ENCODE results near the gene SMLR1. TPM values are rescaled to one million over a fixed set of nuclear protein-coding genes. Genes with fewer than 3 reads are reported as not detected.

SMLR1 gene
- total and polyA plus RNA-seq, 2 experiments from 2014 or later = not detected

DNA sequence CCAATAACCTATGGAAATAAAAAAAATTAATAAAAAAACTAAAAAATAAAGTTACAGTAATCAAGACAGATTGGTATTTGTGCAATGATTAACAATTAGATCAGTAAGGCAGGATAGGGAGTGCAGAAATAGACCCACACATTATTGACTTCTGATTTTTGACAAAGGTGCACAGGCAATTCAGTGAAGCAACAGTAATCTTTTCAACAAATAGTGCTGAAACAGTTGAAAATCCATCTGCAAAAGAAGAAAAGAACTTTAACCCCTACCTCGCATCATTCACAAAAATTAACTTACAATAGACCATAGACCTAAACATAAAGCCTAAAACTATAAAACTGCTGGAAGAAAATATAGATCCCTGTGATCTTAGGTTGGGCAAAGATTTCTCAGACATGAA is 4.5 kb upstream of the SMLR1 start:
- Histone ChIP-seq H3K4me1 (ENCODE audit: insufficient read depth) (no peaks in the 10 kb centered on the region), H3K79me2 (ENCODE audit: insufficient read depth) (no peaks in the 10 kb centered on the region), H3K4me2 (ENCODE audit: unreplicated experiment) (no peak overlapping the region), H2AFZ (no peak overlapping the region), H4K20me1 (ENCODE audit: insufficient read depth) (no peaks in the 10 kb centered on the region), H3F3A (ENCODE audit: insufficient read depth) (no peaks in the 10 kb centered on the region), H3K9me3 (ENCODE audit: low read depth) (no peaks in the 10 kb centered on the region), H3K9me2 (ENCODE audit: insufficient read depth) (no peaks in the 10 kb centered on the region), H3K4me3 (no peak overlapping the region), H3K27me3 (replicated peaks; ENCODE audit: insufficient read depth) (no peaks in the 10 kb centered on the region), H3K27ac (no peak overlapping the region), H3K9ac (no peak overlapping the region), H3K36me3 (ENCODE audit: low read depth) (no peaks in the 10 kb centered on the region)
- no peak for DNase-seq
- WGBS, 2 experiments (ENCODE audit: low coverage in 1 of 2, low lambda C conversion rate in 2 of 2, missing lambda C conversion rate in 2 of 2) = 78 to 88% methylated on average over 1 of the region's 1 CpG
- no peak for TF ChIP-seq EZH2phosphoT487 (IDR thresholded peaks at IDR 0.05; ENCODE audit: insufficient read depth, low read depth)
- no peak for TF ChIP-seq EZH2 (IDR thresholded peaks at IDR 0.05; ENCODE audit: insufficient read depth, poor library complexity, severe bottlenecking)
- in situ Hi-C loops (cut with MboI) = no loop called here

GRCh38 chr6:130824978-130825694 is 2.1 kb upstream of the SMLR1 start:
- H3K79me2 ChIP-seq (ENCODE audit: insufficient read depth) = no peaks in the 10 kb centered on the region
- no peaks in the 10 kb centered on the region for H3K27me3 ChIP-seq (replicated peaks; ENCODE audit: insufficient read depth)
- no peak overlapping the region for H3K27ac ChIP-seq
- in situ Hi-C loops (cut with MboI) = loop anchor here (25.0 kb wide), 1 partner anchor 513 kb away; no protein-coding TSS in a partner anchor
- DNase-seq = no peak
- no peaks in the 10 kb centered on the region for H3K9me2 ChIP-seq (ENCODE audit: insufficient read depth)
- H4K20me1 ChIP-seq (ENCODE audit: insufficient read depth) = no peaks in the 10 kb centered on the region
- 86% methylated on average over 5 of the region's 5 CpGs for WGBS, 2 experiments (ENCODE audit: low coverage in 1 of 2, low lambda C conversion rate in 2 of 2, missing lambda C conversion rate in 2 of 2)
- no peaks in the 10 kb centered on the region for H3K4me1 ChIP-seq (ENCODE audit: insufficient read depth)
- H3K4me3 ChIP-seq = no peak overlapping the region
- H3F3A ChIP-seq (ENCODE audit: insufficient read depth) = no peaks in the 10 kb centered on the region
- no peaks in the 10 kb centered on the region for H3K9me3 ChIP-seq (ENCODE audit: low read depth)
- TF ChIP-seq EZH2 (IDR thresholded peaks at IDR 0.05; ENCODE audit: insufficient read depth, poor library complexity, severe bottlenecking) (no peak), EZH2phosphoT487 (IDR thresholded peaks at IDR 0.05; ENCODE audit: insufficient read depth, low read depth) (no peak)
- no peak overlapping the region for H2AFZ ChIP-seq
- H3K4me2 ChIP-seq (ENCODE audit: unreplicated experiment) = no peak overlapping the region
- no peaks in the 10 kb centered on the region for H3K36me3 ChIP-seq (ENCODE audit: low read depth)
- no peak overlapping the region for H3K9ac ChIP-seq

GRCh38 chr6:130825772-130826441 is 1.3 kb upstream of the SMLR1 start:
- Histone ChIP-seq H2AFZ (no peak overlapping the region), H4K20me1 (ENCODE audit: insufficient read depth) (no peaks in the 10 kb centered on the region), H3K27ac (no peak overlapping the region), H3K9me3 (ENCODE audit: low read depth) (no peaks in the 10 kb centered on the region), H3K27me3 (replicated peaks; ENCODE audit: insufficient read depth) (no peaks in the 10 kb centered on the region), H3F3A (ENCODE audit: insufficient read depth) (no peaks in the 10 kb centered on the region), H3K9ac (no peak overlapping the region), H3K9me2 (ENCODE audit: insufficient read depth) (no peaks in the 10 kb centered on the region), H3K4me2 (ENCODE audit: unreplicated experiment) (no peak overlapping the region), H3K36me3 (ENCODE audit: low read depth) (no peaks in the 10 kb centered on the region), H3K79me2 (ENCODE audit: insufficient read depth) (no peaks in the 10 kb centered on the region), H3K4me1 (ENCODE audit: insufficient read depth) (no peaks in the 10 kb centered on the region), H3K4me3 (no peak overlapping the region)
- in situ Hi-C loops (cut with MboI) = loop anchor here (25.0 kb wide), 1 partner anchor 514 kb away; no protein-coding TSS in a partner anchor
- TF ChIP-seq EZH2phosphoT487 (IDR thresholded peaks at IDR 0.05; ENCODE audit: insufficient read depth, low read depth) (no peak), EZH2 (IDR thresholded peaks at IDR 0.05; ENCODE audit: insufficient read depth, poor library complexity, severe bottlenecking) (no peak)
- no peak for DNase-seq
- 57 to 68% methylated on average over 3 of the region's 3 CpGs for WGBS, 2 experiments (ENCODE audit: low coverage in 1 of 2, low lambda C conversion rate in 2 of 2, missing lambda C conversion rate in 2 of 2)

- H3K79me2 ChIP-seq (ENCODE audit: insufficient read depth) = no peaks in the 10 kb centered on the region
- H3K4me1 ChIP-seq (ENCODE audit: insufficient read depth) = no peaks in the 10 kb centered on the region
- in situ Hi-C loops (cut with MboI) = loop anchor here (25.0 kb wide), 1 partner anchor 514 kb away; no protein-coding TSS in a partner anchor
- no peaks in the 10 kb centered on the region for H3K9me2 ChIP-seq (ENCODE audit: insufficient read depth)
- 92 to 98% methylated on average over 4 of the region's 4 CpGs for WGBS, 2 experiments (ENCODE audit: low coverage in 1 of 2, low lambda C conversion rate in 2 of 2, missing lambda C conversion rate in 2 of 2)
- H3K36me3 ChIP-seq (ENCODE audit: low read depth) = no peaks in the 10 kb centered on the region
- no peak overlapping the region for H3K27ac ChIP-seq
- no peak overlapping the region for H3K4me3 ChIP-seq
- H3K4me2 ChIP-seq (ENCODE audit: unreplicated experiment) = no peak overlapping the region
- no peak for DNase-seq
- no peaks in the 10 kb centered on the region for H3K27me3 ChIP-seq (replicated peaks; ENCODE audit: insufficient read depth)
- H3K9me3 ChIP-seq (ENCODE audit: low read depth) = no peaks in the 10 kb centered on the region
- no peak overlapping the region for H3K9ac ChIP-seq
- no peaks in the 10 kb centered on the region for H3F3A ChIP-seq (ENCODE audit: insufficient read depth)
- TF ChIP-seq EZH2 (IDR thresholded peaks at IDR 0.05; ENCODE audit: insufficient read depth, poor library complexity, severe bottlenecking) (no peak), EZH2phosphoT487 (IDR thresholded peaks at IDR 0.05; ENCODE audit: insufficient read depth, low read depth) (no peak)
- no peak overlapping the region for H2AFZ ChIP-seq
- no peaks in the 10 kb centered on the region for H4K20me1 ChIP-seq (ENCODE audit: insufficient read depth)
These were observed 562 bp upstream of the SMLR1 start for GRCh38 chr6:130826442-130827246.
